SK-N-SH treated with all-trans-retinoic acid at 6 μM for 48 hours (cell line): ENCODE results near the gene PAK2.

Experiments used
- ATAC-seq: fragments of 200-7000 bp; cut with Tn5 transposase; 3 replicates; pipeline ENCODE4 v1.9.1; 2020; ENCODE audit warnings: mild to moderate bottlenecking, moderate library complexity
- ARNTL ChIP-seq: fragments of 450-650 bp; formaldehyde crosslinking; IDR thresholded peaks from 2 replicates; pipeline ENCODE4 v1.5.0; 2020; ENCODE audit warnings: low read depth, mild to moderate bottlenecking, moderate library complexity, borderline replicate concordance
- BACH2 ChIP-seq: fragments of 250-450 bp; sonication (Bioruptor Pico); IDR thresholded peaks from 2 replicates; pipeline ENCODE4 v1.9.0; 2021; ENCODE audit warnings: mild to moderate bottlenecking, borderline replicate concordance
- CSDC2 ChIP-seq: fragments of 250-450 bp; sonication (Bioruptor Pico); IDR thresholded peaks from 2 replicates; pipeline ENCODE4 v1.5.0; 2020; ENCODE audit warnings: mild to moderate bottlenecking, moderate library complexity
- ESRRG ChIP-seq: fragments of 250-450 bp; sonication (Bioruptor Pico); IDR thresholded peaks from 2 replicates; pipeline ENCODE4 v1.6.1; 2021; ENCODE audit warnings: mild to moderate bottlenecking
- GLIS3 ChIP-seq: fragments of 250-450 bp; sonication (Bioruptor Pico); IDR thresholded peaks from 2 replicates; pipeline ENCODE4 v1.5.0; 2020; ENCODE audit warnings: mild to moderate bottlenecking, moderate library complexity
- ISL1 ChIP-seq: fragments of 250-450 bp; sonication (Bioruptor Pico); IDR thresholded peaks from 2 replicates; pipeline ENCODE4 v2.1.2; 2022; ENCODE audit warnings: mild to moderate bottlenecking, moderate library complexity
- OSR1 ChIP-seq: fragments of 250-450 bp; sonication (Bioruptor Pico); IDR thresholded peaks from 2 replicates; pipeline ENCODE4 v1.8.0; 2022; ENCODE audit warnings: moderate library complexity, mild to moderate bottlenecking, inconsistent platforms
- POU6F1 ChIP-seq: fragments of 250-450 bp; sonication (Bioruptor Pico); IDR thresholded peaks from 2 replicates; pipeline ENCODE4 v1.8.0; 2021; ENCODE audit warnings: low read depth, mild to moderate bottlenecking, moderate library complexity, borderline replicate concordance
- PPARA ChIP-seq: fragments of 250-450 bp; sonication (Bioruptor Pico); IDR thresholded peaks from 2 replicates; pipeline ENCODE4 v1.5.0; 2020; ENCODE audit warnings: mild to moderate bottlenecking, borderline replicate concordance
- RARB ChIP-seq: fragments of 250-450 bp; sonication (Bioruptor Pico); IDR thresholded peaks from 2 replicates; pipeline ENCODE4 v1.8.0; 2021; ENCODE audit warnings: mild to moderate bottlenecking, moderate library complexity
- SNAI2 ChIP-seq: fragments of 250-450 bp; sonication (Bioruptor Pico); IDR thresholded peaks from 2 replicates; pipeline ENCODE4 v1.5.0; 2020; ENCODE audit warnings: mild to moderate bottlenecking, moderate library complexity
- TCF4 ChIP-seq: fragments of 250-450 bp; sonication (Bioruptor Pico); IDR thresholded peaks from 2 replicates; pipeline ENCODE4 v1.8.0; 2021; ENCODE audit warnings: mild to moderate bottlenecking, moderate library complexity, borderline replicate concordance
- TOX ChIP-seq: fragments of 250-450 bp; sonication (Bioruptor Pico); IDR thresholded peaks from 2 replicates; pipeline ENCODE4 v1.8.0; 2021; ENCODE audit warnings: mild to moderate bottlenecking, moderate library complexity, borderline replicate concordance
- ZC3H10 ChIP-seq: fragments of 250-450 bp; sonication (Bioruptor Pico); IDR thresholded peaks from 2 replicates; pipeline ENCODE4 v1.5.1; 2021; ENCODE audit warnings: mild to moderate bottlenecking, moderate library complexity
- ZFP3 ChIP-seq: fragments of 250-450 bp; sonication (Bioruptor Pico); IDR thresholded peaks from 2 replicates; pipeline ENCODE4 v1.5.0; 2020; ENCODE audit warnings: mild to moderate bottlenecking, moderate library complexity
- ZFP30 ChIP-seq: fragments of 450-650 bp; formaldehyde crosslinking; IDR thresholded peaks from 2 replicates; pipeline ENCODE4 v1.5.0; 2022; ENCODE audit warnings: mild to moderate bottlenecking, moderate library complexity
- ZNF565 ChIP-seq: fragments of 450-650 bp; formaldehyde crosslinking; conservative IDR thresholded peaks from 2 replicates; pipeline ENCODE4 v1.5.0; 2020; ENCODE audit warnings: low read depth, mild to moderate bottlenecking, moderate library complexity
- ZNF70 ChIP-seq: fragments of 450-650 bp; formaldehyde crosslinking; IDR thresholded peaks from 2 replicates; pipeline ENCODE4 v1.5.0; 2020; ENCODE audit warnings: mild to moderate bottlenecking, moderate library complexity
- ZNF8 ChIP-seq: fragments of 450-650 bp; formaldehyde crosslinking; IDR thresholded peaks from 2 replicates; pipeline ENCODE4 v1.5.0; 2020; ENCODE audit warnings: mild to moderate bottlenecking, moderate library complexity
- TF ChIP-seq, protein P1 (sequence below): fragments of 250-450 bp; sonication (Bioruptor Pico); IDR thresholded peaks from 2 replicates; pipeline ENCODE4 v1.5.1; 2020; ENCODE audit warnings: low read depth, mild to moderate bottlenecking, moderate library complexity
- TF ChIP-seq, protein P2 (sequence below): fragments of 250-450 bp; sonication (Bioruptor Pico); IDR thresholded peaks from 2 replicates; pipeline ENCODE4 v1.5.1; 2021; ENCODE audit warnings: mild to moderate bottlenecking, moderate library complexity
- TF ChIP-seq, protein P3 (sequence below): fragments of 250-450 bp; sonication (Bioruptor Pico); IDR thresholded peaks from 2 replicates; pipeline ENCODE4 v1.5.0; 2020; ENCODE audit warnings: mild to moderate bottlenecking, moderate library complexity

The PAK2 gene

GRCh38 chr3:196697270-196697669 is 42.4 kb upstream of the PAK2 start (continued):
- no peak for TF ChIP-seq POU6F1
- TF ChIP-seq, all 23 proteins: peak for 0

DNA sequence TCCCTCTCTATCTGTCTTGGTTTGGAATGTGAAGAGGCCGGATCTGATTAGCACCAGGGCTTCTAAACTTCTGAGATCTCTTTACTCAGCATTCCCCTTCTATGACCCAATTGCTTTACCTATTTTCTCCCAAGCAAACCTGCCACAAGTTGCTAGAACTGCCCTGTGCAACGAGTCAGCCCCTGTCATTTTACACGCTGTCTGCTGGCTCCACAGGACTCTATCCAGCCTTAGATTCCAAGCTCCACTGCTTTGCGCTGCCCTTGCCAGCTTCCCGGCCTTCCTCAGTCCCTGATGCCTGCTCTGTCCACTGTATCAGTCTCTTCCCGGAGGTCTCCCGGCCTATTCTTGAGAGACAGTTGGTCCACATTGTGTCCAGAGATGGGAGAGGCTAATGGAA is 39.9 kb upstream of the PAK2 start:
- no peak for ATAC-seq
- TF ChIP-seq BACH2 = no peak
- TF ChIP-seq TCF4 (CRISPR knock-in tag) = no peak
- no peak for TF ChIP-seq ZFP3
- TF ChIP-seq RARB (CRISPR knock-in tag) = no peak
- TF ChIP-seq, protein P1, sequence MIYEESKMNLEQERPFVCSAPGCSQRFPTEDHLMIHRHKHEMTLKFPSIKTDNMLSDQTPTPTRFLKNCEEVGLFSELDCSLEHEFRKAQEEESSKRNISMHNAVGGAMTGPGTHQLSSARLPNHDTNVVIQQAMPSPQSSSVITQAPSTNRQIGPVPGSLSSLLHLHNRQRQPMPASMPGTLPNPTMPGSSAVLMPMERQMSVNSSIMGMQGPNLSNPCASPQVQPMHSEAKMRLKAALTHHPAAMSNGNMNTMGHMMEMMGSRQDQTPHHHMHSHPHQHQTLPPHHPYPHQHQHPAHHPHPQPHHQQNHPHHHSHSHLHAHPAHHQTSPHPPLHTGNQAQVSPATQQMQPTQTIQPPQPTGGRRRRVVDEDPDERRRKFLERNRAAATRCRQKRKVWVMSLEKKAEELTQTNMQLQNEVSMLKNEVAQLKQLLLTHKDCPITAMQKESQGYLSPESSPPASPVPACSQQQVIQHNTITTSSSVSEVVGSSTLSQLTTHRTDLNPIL = no peak
- no peak for TF ChIP-seq GLIS3
- no peak for TF ChIP-seq OSR1 (CRISPR knock-in tag)
- TF ChIP-seq ZC3H10 (CRISPR knock-in tag) = no peak

- ATAC-seq = no peak
- TF ChIP-seq ARNTL (CRISPR knock-in tag) (no peak), BACH2 (no peak), ZC3H10 (CRISPR knock-in tag) (no peak), ISL1 (no peak), GLIS3 (no peak), ZNF8 (CRISPR knock-in tag) (no peak), POU6F1 (no peak), ZFP3 (no peak), PPARA (CRISPR knock-in tag) (no peak), ZNF70 (CRISPR knock-in tag) (no peak)
- TF ChIP-seq, protein P2, sequence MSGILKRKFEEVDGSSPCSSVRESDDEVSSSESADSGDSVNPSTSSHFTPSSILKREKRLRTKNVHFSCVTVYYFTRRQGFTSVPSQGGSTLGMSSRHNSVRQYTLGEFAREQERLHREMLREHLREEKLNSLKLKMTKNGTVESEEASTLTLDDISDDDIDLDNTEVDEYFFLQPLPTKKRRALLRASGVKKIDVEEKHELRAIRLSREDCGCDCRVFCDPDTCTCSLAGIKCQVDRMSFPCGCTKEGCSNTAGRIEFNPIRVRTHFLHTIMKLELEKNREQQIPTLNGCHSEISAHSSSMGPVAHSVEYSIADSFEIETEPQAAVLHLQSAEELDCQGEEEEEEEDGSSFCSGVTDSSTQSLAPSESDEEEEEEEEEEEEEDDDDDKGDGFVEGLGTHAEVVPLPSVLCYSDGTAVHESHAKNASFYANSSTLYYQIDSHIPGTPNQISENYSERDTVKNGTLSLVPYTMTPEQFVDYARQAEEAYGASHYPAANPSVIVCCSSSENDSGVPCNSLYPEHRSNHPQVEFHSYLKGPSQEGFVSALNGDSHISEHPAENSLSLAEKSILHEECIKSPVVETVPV (CRISPR knock-in tag) = no peak
Observed at GRCh38 chr3:196700801-196701200, 38.9 kb upstream of the PAK2 start.

GRCh38 chr3:196706327-196706726 is 33.3 kb upstream of the PAK2 start:
- no peak for TF ChIP-seq SNAI2 (CRISPR knock-in tag)
- no peak for TF ChIP-seq RARB (CRISPR knock-in tag)
- TF ChIP-seq ZNF8 (CRISPR knock-in tag) = no peak
- TF ChIP-seq, protein P1 = no peak
- no peak for TF ChIP-seq ISL1
- no peak for TF ChIP-seq GLIS3
- TF ChIP-seq TOX (CRISPR knock-in tag) = no peak
- TF ChIP-seq BACH2 = no peak
- no peak for TF ChIP-seq CSDC2 (CRISPR knock-in tag)
- TF ChIP-seq ZFP30 (CRISPR knock-in tag) = no peak
- TF ChIP-seq, protein P2 (CRISPR knock-in tag) = no peak
- TF ChIP-seq, protein P3, sequence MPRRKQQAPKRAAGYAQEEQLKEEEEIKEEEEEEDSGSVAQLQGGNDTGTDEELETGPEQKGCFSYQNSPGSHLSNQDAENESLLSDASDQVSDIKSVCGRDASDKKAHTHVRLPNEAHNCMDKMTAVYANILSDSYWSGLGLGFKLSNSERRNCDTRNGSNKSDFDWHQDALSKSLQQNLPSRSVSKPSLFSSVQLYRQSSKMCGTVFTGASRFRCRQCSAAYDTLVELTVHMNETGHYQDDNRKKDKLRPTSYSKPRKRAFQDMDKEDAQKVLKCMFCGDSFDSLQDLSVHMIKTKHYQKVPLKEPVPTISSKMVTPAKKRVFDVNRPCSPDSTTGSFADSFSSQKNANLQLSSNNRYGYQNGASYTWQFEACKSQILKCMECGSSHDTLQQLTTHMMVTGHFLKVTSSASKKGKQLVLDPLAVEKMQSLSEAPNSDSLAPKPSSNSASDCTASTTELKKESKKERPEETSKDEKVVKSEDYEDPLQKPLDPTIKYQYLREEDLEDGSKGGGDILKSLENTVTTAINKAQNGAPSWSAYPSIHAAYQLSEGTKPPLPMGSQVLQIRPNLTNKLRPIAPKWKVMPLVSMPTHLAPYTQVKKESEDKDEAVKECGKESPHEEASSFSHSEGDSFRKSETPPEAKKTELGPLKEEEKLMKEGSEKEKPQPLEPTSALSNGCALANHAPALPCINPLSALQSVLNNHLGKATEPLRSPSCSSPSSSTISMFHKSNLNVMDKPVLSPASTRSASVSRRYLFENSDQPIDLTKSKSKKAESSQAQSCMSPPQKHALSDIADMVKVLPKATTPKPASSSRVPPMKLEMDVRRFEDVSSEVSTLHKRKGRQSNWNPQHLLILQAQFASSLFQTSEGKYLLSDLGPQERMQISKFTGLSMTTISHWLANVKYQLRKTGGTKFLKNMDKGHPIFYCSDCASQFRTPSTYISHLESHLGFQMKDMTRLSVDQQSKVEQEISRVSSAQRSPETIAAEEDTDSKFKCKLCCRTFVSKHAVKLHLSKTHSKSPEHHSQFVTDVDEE = no peak
- no peak for TF ChIP-seq TCF4 (CRISPR knock-in tag)
- no peak for TF ChIP-seq POU6F1
- TF ChIP-seq PPARA (CRISPR knock-in tag) = no peak
- TF ChIP-seq ESRRG = no peak
- no peak for TF ChIP-seq ZNF565
- TF ChIP-seq ARNTL (CRISPR knock-in tag) = no peak
- TF ChIP-seq ZC3H10 (CRISPR knock-in tag) = no peak
- no peak for TF ChIP-seq OSR1 (CRISPR knock-in tag)
- no peak for ATAC-seq
